ENCODE data around the gene PUM1. TPM values are rescaled to one million over a fixed set of nuclear protein-coding genes. Genes with fewer than 3 reads are reported as not detected.

The PUM1 gene
- total RNA-seq, 2 experiments from 2014 or later = 93.4 to 94.6 TPM

- Mint-ChIP-seq H3K27ac (peak overlapping the region; percentile 7), H3K9me3 (no peaks in the 10 kb centered on the region), H3K27me3 (no peaks in the 10 kb centered on the region), H3K4me3 (no peak overlapping the region), H3K4me1 (peaks cover 29% of the 10 kb centered on the region), H3K36me3 (peaks cover 37% of the 10 kb centered on the region)
- no peak for DNase-seq
Observed at GRCh38 chr1:31004231-31004621, 61.3 kb downstream of the PUM1 start.

GRCh38 chr1:31003613-31004230, 61.8 kb downstream of the PUM1 start:
- no peaks in the 10 kb centered on the region for H3K27me3 Mint-ChIP-seq
- H3K4me1 Mint-ChIP-seq = peaks cover 29% of the 10 kb centered on the region
- H3K9me3 Mint-ChIP-seq = no peaks in the 10 kb centered on the region
- peaks cover 37% of the 10 kb centered on the region for H3K36me3 Mint-ChIP-seq
- no peak for DNase-seq
- no peak overlapping the region for H3K27ac Mint-ChIP-seq
- H3K4me3 Mint-ChIP-seq = no peak overlapping the region

DNA sequence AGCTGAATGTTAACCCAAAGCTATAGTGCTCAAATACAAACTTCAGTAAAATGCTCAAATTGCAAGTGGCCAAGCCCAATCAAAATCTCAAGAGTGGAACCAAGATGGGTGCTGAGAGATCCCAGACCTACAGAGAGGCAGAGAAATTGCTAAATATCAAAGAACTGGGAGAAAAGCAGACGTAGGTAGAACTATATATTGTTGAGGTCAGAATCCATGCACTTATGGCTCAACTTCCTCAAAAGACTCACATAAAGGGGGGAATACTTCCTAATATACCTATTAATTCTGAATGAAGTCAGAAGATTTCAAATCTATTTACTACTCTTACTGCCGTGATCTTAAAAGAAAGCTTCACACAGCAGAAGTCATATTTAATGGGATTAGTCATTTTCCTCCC, 65.2 kb downstream of the PUM1 start:
- peaks cover 27% of the 10 kb centered on the region for H3K4me1 Mint-ChIP-seq
- H3K27me3 Mint-ChIP-seq = no peaks in the 10 kb centered on the region
- H3K4me3 Mint-ChIP-seq = no peak overlapping the region
- H3K36me3 Mint-ChIP-seq = peaks cover 39% of the 10 kb centered on the region
- H3K9me3 Mint-ChIP-seq = no peaks in the 10 kb centered on the region
- no peak overlapping the region for H3K27ac Mint-ChIP-seq
- DNase-seq = no peak

GRCh38 chr1:30998887-30999286, 66.6 kb downstream of the PUM1 start:
- DNase-seq = no peak
- Mint-ChIP-seq H3K36me3 (peaks cover 45% of the 10 kb centered on the region), H3K27ac (no peak overlapping the region), H3K4me1 (peaks cover 27% of the 10 kb centered on the region), H3K27me3 (no peaks in the 10 kb centered on the region), H3K4me3 (no peak overlapping the region), H3K9me3 (no peaks in the 10 kb centered on the region)

GRCh38 chr1:30998171-30998570, 67.3 kb downstream of the PUM1 start:
- H3K27ac Mint-ChIP-seq = peak overlapping the region; percentile 16
- no peaks in the 10 kb centered on the region for H3K9me3 Mint-ChIP-seq
- H3K36me3 Mint-ChIP-seq = peaks cover 39% of the 10 kb centered on the region
- H3K4me1 Mint-ChIP-seq = peaks cover 30% of the 10 kb centered on the region
- no peaks in the 10 kb centered on the region for H3K27me3 Mint-ChIP-seq
- DNase-seq = no peak
- no peak overlapping the region for H3K4me3 Mint-ChIP-seq

GRCh38 chr1:30997463-30998057, 68.0 kb downstream of the PUM1 start:
- Mint-ChIP-seq H3K27ac (no peak overlapping the region), H3K4me3 (no peak overlapping the region), H3K36me3 (peaks cover 40% of the 10 kb centered on the region), H3K9me3 (no peaks in the 10 kb centered on the region), H3K4me1 (peaks cover 35% of the 10 kb centered on the region), H3K27me3 (no peaks in the 10 kb centered on the region)
- DNase-seq = no peak

DNA sequence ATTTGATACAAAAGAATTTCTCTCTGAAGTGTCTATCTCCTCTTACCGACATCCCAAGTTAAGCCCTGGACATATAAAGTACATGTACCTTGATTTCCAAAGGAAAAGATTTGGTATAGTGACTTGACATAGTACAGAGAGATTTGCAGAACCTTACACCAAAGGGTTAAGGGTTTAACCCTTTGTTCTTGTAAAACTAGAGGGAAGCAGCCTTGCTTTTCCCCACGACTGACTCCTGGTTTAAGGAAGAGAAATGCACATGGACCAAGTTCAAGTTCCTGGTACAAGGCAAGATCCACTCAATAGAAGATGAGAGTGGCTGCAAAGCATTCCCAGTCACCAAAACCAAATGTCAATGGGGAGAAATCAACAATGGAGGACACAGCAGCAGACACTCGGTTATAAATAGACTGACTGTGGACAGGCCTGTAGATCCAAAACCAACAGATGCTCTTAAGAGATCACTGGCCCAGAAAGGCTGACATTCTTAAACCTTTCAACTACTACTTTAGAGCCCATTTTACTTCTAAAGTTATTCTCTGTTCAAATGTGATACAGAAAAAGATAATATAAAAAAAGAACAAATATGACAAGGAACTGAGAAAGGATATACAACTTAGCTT, 69.4 kb downstream of the PUM1 start:
- peaks cover 39% of the 10 kb centered on the region for H3K4me1 Mint-ChIP-seq
- peaks cover 39% of the 10 kb centered on the region for H3K36me3 Mint-ChIP-seq

GRCh38 chr1:30991862-30992606, 73.5 kb downstream of the PUM1 start:
- H3K36me3 Mint-ChIP-seq = peaks cover 46% of the 10 kb centered on the region
- DNase-seq = no peak
- peaks cover 45% of the 10 kb centered on the region for H3K4me1 Mint-ChIP-seq
- no peaks in the 10 kb centered on the region for H3K9me3 Mint-ChIP-seq
- no peaks in the 10 kb centered on the region for H3K27me3 Mint-ChIP-seq
- H3K4me3 Mint-ChIP-seq = no peak overlapping the region
- no peak overlapping the region for H3K27ac Mint-ChIP-seq

More for the DNA sequence above, 69.4 kb downstream of the PUM1 start:
- no peak overlapping the region for H3K4me3 Mint-ChIP-seq
- DNase-seq = no peak
- no peak overlapping the region for H3K27ac Mint-ChIP-seq
- no peaks in the 10 kb centered on the region for H3K27me3 Mint-ChIP-seq
- no peaks in the 10 kb centered on the region for H3K9me3 Mint-ChIP-seq

DNA sequence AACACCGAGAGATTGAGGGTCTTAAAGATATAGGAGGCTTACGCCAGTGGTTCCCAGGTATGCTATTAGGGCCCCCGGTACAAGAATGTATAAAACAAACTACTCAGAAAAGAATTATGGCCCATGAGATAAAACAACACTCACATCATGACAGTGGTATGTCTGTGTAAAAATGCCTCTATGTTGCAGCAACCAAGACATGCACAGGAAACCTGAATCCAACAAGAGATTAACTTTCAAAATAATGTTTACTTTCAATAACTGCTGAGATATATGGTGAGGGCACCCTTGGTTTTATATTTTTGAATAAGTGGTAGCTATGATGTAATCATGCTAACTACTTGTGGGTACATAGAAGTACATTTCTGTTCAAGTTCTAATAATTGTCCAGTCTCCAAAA, 74.9 kb downstream of the PUM1 start:
- no peaks in the 10 kb centered on the region for H3K9me3 Mint-ChIP-seq
- H3K27ac Mint-ChIP-seq = no peak overlapping the region
- no peak overlapping the region for H3K4me3 Mint-ChIP-seq
- no peaks in the 10 kb centered on the region for H3K27me3 Mint-ChIP-seq
- peaks cover 41% of the 10 kb centered on the region for H3K36me3 Mint-ChIP-seq
- no peak for DNase-seq
- peaks cover 45% of the 10 kb centered on the region for H3K4me1 Mint-ChIP-seq

- H3K4me3 Mint-ChIP-seq = no peak overlapping the region
- no peak overlapping the region for H3K27ac Mint-ChIP-seq
- H3K4me1 Mint-ChIP-seq = peaks cover 57% of the 10 kb centered on the region
- no peaks in the 10 kb centered on the region for H3K27me3 Mint-ChIP-seq
- H3K36me3 Mint-ChIP-seq = peaks cover 39% of the 10 kb centered on the region
- no peak for DNase-seq
- no peaks in the 10 kb centered on the region for H3K9me3 Mint-ChIP-seq
Observed at GRCh38 chr1:30988045-30988444, 77.5 kb downstream of the PUM1 start.

DNA sequence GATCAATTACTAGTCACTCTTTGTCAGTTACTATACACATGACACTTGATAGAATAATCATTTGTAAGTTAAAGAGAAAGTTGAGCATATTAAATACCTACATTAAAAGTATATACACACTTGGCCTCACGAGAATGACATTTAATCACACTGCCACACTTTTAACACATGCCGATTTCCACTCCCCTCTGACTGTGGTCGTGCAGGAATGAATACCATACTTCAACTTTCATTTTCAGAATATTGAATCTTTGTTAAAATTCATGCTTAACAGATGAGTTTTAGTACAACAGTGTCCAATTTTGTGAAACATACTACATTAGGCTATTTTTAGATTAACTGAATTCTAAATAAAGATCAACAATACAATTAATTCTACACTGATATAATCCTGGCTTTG, 78.8 kb downstream of the PUM1 start:
- Mint-ChIP-seq H3K36me3 (peaks cover 33% of the 10 kb centered on the region), H3K27me3 (no peaks in the 10 kb centered on the region), H3K4me1 (peaks cover 58% of the 10 kb centered on the region), H3K27ac (no peak overlapping the region), H3K4me3 (no peak overlapping the region), H3K9me3 (no peaks in the 10 kb centered on the region)
- DNase-seq = no peak

DNA sequence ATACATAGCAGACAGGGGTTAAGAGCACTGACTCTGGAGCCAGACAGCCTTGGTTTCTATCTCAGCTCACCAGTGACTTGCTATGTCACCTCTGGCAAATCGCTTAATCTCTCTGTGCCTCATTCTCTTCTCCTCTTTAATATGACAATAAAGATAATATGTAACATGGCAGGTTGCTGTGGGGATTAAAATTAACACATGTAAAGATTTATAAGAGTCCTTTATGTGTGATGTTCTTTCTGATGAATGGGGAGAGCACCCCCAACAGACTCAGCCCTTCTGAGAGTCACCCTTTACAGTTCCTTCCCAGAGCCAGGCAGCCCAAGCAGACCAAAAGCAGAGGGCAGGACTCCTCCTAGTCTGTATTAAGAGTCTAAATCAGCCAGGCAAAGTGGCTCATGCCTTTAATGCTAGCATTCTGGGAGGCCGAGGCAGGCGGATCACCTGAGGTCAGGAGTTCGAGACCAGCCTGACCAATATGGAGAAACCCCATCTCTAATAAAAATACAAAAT, 80.5 kb downstream of the PUM1 start:
- H3K36me3 Mint-ChIP-seq = peaks cover 31% of the 10 kb centered on the region
- no peak overlapping the region for H3K4me3 Mint-ChIP-seq
- peaks cover 53% of the 10 kb centered on the region for H3K4me1 Mint-ChIP-seq
- DNase-seq = no peak
- H3K27me3 Mint-ChIP-seq = no peaks in the 10 kb centered on the region
- H3K27ac Mint-ChIP-seq = peak overlapping the region; percentile 12
- no peaks in the 10 kb centered on the region for H3K9me3 Mint-ChIP-seq

- H3K27ac Mint-ChIP-seq = no peak overlapping the region
- no peak for DNase-seq
- H3K4me1 Mint-ChIP-seq = peaks cover 54% of the 10 kb centered on the region
- H3K9me3 Mint-ChIP-seq = no peaks in the 10 kb centered on the region
- no peak overlapping the region for H3K4me3 Mint-ChIP-seq
- H3K36me3 Mint-ChIP-seq = peaks cover 32% of the 10 kb centered on the region
- no peaks in the 10 kb centered on the region for H3K27me3 Mint-ChIP-seq
Observed at GRCh38 chr1:30984165-30984889, 81.2 kb downstream of the PUM1 start.

DNA sequence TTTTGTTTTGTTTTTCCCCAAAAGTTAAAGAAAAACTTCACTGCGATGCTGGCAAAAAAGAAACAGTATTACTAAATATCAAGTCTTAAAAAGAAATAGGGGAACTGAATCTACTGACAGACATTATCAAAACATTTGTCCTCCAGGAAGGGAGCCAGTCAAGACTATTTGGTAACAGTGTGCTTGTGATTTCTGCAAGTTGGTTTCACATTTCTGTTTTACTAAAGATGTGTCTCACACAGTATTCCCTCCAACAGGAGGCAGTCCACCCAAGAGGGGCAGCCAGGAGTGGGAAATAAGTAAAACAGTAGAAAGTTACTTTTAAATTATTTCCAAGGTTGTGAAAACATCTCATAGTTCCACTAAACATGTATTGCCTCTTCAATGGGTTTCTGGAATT, 82.6 kb downstream of the PUM1 start:
- Mint-ChIP-seq H3K4me1 (peaks cover 50% of the 10 kb centered on the region), H3K9me3 (no peaks in the 10 kb centered on the region), H3K36me3 (peaks cover 40% of the 10 kb centered on the region), H3K27me3 (no peaks in the 10 kb centered on the region), H3K27ac (no peak overlapping the region), H3K4me3 (no peak overlapping the region)
- no peak for DNase-seq

GRCh38 chr1:30982431-30982830, 83.1 kb downstream of the PUM1 start:
- H3K9me3 Mint-ChIP-seq = no peaks in the 10 kb centered on the region
- no peaks in the 10 kb centered on the region for H3K27me3 Mint-ChIP-seq
- no peak overlapping the region for H3K4me3 Mint-ChIP-seq
- H3K4me1 Mint-ChIP-seq = peaks cover 55% of the 10 kb centered on the region
- peaks cover 44% of the 10 kb centered on the region for H3K36me3 Mint-ChIP-seq
- H3K27ac Mint-ChIP-seq = no peak overlapping the region
- no peak for DNase-seq
